Epithelial cell of proximal tubule (primary cell): ENCODE measurements around the gene ADCY5. TPM values are rescaled to one million over a fixed set of nuclear protein-coding genes. Genes with fewer than 3 reads are reported as not detected.

Experiments used
- DNase-seq: peaks from one replicate; pipeline ENCODE4 v3.0.0-alpha.2; 2011; ENCODE audit warnings: low read depth
- H3K4me3 ChIP-seq: 2 replicates; pipeline ENCODE4 v1.5.1; 2011; ENCODE audit warnings: low read depth, mild to moderate bottlenecking, low read length
- CTCF ChIP-seq: conservative IDR thresholded peaks from 2 replicates; pipeline ENCODE4 v1.5.1; 2012; ENCODE audit warnings: low read depth, mild to moderate bottlenecking, low read length
- total RNA-seq: library from RNA; depleted of rRNA; stranded (reverse); fragments of >200 nt; gene quantifications from 2 replicates; pipeline ENCODE4 v1.2.3, GENCODE V29; 2015

Gene ADCY5
- total RNA-seq, 1 donor from 2014 or later = 2.7 TPM

GRCh38 chr3:123285479-123285878, 163.4 kb downstream of the ADCY5 start:
- TF ChIP-seq CTCF = no peak
- no peak for DNase-seq
- H3K4me3 ChIP-seq = no peak overlapping the region

GRCh38 chr3:123285066-123285465, 163.8 kb downstream of the ADCY5 start:
- H3K4me3 ChIP-seq = no peak overlapping the region
- DNase-seq = no peak
- TF ChIP-seq CTCF = no peak

GRCh38 chr3:123284399-123285010, 164.4 kb downstream of the ADCY5 start:
- H3K4me3 ChIP-seq = no peak overlapping the region
- no peak for DNase-seq
- no peak for TF ChIP-seq CTCF

- no peak overlapping the region for H3K4me3 ChIP-seq
- TF ChIP-seq CTCF = no peak
- no peak for DNase-seq
These were observed 165.1 kb downstream of the ADCY5 start for GRCh38 chr3:123283657-123284398.

GRCh38 chr3:123283074-123283473, 165.8 kb downstream of the ADCY5 start:
- H3K4me3 ChIP-seq = no peak overlapping the region
- DNase-seq = no peak
- TF ChIP-seq CTCF = no peak

- DNase-seq = no peak
- H3K4me3 ChIP-seq = no peak overlapping the region
- no peak for TF ChIP-seq CTCF
These were observed 166.4 kb downstream of the ADCY5 start for GRCh38 chr3:123282461-123282860.

GRCh38 chr3:123281929-123282328, 167.0 kb downstream of the ADCY5 start:
- DNase-seq = no peak
- no peak for TF ChIP-seq CTCF

More at GRCh38 chr3:123281929-123282328, 167.0 kb downstream of the ADCY5 start:
- H3K4me3 ChIP-seq = no peak overlapping the region
